Activated T-helper 1 cell treated with Interleukin-2 at 50 U/mL for 16 hours (primary cell): ENCODE data around the gene NEUROG1.
"Not testable (repeated sequence)": the region's sequence is repeated elsewhere in the genome, so short reads cannot be mapped to it uniquely, and the experiment has no call there.

ENCODE experiments used
- DNase-seq: peaks from one replicate; pipeline ENCODE4 v3.0.0-alpha.2; 2020; ENCODE audit warnings: low read depth

The NEUROG1 gene

GRCh38 chr5:135537271-135537670 lies 1.5 kb upstream of the NEUROG1 start:
- DNase-seq: no peak

DNA sequence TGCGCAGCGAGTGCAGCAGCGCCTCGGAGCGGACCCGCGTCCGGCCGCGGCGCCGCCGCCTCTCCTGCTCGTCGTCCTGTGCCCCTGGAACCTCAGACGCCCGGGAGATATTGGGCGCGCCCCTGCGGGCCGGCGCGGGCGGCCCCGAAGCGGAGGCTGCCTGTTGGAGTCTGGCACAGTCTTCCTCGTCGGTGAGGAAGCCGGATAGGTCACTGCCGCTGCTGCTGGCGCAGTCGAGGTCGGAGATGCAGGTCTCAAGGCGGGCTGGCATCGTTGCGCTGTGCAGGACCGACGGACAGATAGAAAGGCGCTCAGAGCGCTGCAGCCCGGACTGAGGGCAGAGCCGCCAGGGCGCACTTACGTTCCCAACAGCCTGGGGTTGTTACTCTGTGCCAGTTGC lies 344 bp downstream of the NEUROG1 start:
- no peak for DNase-seq

GRCh38 chr5:135534609-135535419 lies 950 bp downstream of the NEUROG1 start:
- DNase-seq: no peak

DNA sequence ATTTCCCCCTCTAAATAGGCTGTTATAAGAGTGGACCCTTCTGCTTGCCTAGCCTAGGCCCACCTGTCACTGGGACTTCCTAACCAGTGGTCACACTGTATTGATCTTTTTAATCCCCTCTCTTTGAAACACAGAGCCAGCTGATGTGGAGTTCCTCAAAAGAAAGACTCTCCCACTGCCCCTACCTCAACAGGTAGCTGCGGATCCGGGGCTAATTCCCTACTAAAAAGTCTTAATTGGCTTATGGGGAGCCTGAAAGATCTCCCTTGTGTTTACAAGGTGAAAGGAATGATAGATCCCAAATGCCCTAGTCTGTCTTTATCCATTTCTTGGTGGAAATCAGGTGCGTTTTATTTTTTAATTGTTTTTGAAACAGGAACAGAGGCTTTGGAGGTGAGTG lies 2.0 kb downstream of the NEUROG1 start:
- no peak for DNase-seq

GRCh38 chr5:135533334-135533733 lies 2.4 kb downstream of the NEUROG1 start:
- DNase-seq: no peak

- not testable (repeated sequence) for DNase-seq
Observed at GRCh38 chr5:135529576-135529975, 6.2 kb downstream of the NEUROG1 start.

DNA sequence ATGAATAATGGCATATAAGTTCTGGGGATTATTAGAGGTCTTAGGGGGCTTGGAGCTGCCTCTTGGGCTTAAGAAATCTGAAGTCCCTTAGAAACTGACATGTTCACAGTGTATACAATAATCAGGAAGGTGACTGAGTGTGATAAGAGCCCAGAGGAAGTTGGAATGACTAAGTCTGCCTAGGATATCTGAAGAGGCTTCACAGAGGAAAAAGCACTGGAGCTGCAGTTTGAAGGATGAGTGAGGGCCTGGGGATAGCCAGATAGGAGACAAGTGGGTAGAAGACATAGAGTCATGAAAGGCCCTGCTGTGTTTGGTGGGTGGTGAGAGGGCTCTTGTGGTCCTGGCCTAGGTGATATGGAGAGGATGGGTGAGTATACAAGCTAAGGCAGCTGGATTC lies 8.8 kb downstream of the NEUROG1 start:
- DNase-seq: no peak

- no peak for DNase-seq
Observed at GRCh38 chr5:135521964-135522363, 13.8 kb downstream of the NEUROG1 start.

- DNase-seq: no peak
Observed at GRCh38 chr5:135517631-135518030, 18.1 kb downstream of the NEUROG1 start.

DNA sequence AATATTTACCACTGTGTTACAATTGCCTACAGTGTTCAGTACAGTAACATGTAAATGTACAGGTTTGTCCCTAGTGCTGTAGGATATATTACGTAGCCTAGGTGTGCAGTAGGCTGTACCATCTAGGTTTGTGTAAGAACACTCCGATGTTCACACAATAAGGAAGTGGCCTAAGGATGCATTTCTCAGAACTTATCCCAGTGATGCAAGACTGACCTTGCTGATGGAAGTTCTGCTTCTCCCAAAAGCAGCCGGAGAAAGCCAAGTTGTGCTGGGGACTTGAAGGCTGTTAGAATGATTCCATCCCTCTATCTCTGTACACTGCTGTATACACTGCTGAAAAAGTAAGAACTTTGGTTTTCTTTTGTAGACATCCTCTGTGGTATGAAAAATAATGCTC lies 21.6 kb downstream of the NEUROG1 start:
- DNase-seq: no peak

- no peak for DNase-seq
Observed at GRCh38 chr5:135511761-135512575, 23.8 kb downstream of the NEUROG1 start.

GRCh38 chr5:135509995-135510394 lies 25.8 kb downstream of the NEUROG1 start:
- no peak for DNase-seq

DNA sequence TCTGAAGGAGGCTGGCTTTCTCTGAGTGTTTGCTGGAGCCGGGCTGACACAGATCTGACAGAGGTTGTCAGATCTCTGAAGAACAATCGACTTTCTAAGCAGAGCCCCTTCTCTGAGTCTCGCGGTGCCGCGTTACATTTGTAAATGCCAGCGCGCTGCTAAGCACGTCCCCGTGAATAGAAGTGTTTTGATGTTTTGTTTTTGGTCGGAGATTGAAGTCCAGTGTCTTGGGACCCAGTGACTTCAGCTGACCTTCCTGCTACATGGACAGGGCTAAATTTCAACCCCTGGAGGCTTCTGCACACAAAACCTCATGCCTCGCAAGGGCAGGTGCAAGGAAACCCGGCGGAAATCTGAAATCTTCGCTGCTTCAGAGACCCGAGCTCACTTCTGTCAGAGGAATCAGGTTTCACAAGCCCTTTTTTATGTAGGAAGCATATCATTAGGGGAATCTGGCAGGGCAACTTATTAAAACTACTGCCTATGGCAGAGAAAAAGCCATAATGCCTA lies 27.2 kb downstream of the NEUROG1 start:
- DNase-seq: no peak

- no peak for DNase-seq
Observed at GRCh38 chr5:135505973-135506372, 29.8 kb downstream of the NEUROG1 start.

DNA sequence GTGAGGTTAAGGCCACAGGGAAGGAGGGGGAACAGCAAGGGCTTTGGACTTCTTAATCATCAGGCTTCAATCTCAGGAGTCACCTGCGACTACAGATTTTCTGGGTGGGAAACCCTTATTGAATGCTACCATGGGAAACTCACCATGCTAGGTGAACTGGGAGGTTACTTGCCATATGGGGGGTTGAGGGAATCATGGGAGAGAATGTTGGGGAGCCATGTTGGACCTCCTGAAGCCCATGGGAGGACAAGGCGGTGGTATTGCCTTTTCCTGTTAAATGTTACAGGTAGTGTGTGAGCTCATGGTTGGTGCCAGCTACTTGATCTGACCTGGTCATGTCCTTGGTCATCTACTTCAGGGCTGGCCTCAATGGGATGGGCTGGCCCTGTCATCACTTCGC lies 31.4 kb downstream of the NEUROG1 start:
- DNase-seq: no peak

GRCh38 chr5:135503871-135504270 lies 31.9 kb downstream of the NEUROG1 start:
- DNase-seq: no peak

- no peak for DNase-seq
Observed at GRCh38 chr5:135502836-135503520, 32.8 kb downstream of the NEUROG1 start.

DNA sequence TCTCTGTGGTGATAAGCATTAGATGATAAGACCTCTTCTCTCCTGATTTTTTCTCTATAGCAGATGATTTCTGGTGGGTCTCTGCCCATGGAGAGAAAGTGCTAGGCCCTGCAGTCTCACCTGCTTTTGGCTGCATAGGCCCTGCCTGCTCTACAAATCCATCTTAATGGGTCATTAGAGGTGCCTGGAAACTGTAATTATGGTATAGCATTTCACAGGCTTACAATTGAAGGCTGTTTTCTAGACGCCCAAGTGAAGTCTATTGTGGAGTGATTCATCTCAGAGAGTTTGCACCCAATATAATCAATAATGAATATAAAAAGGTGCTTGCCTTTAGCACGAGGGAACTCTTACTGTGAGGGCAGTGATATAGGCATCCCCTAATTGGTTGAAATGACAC lies 33.8 kb downstream of the NEUROG1 start:
- DNase-seq: no peak

DNA sequence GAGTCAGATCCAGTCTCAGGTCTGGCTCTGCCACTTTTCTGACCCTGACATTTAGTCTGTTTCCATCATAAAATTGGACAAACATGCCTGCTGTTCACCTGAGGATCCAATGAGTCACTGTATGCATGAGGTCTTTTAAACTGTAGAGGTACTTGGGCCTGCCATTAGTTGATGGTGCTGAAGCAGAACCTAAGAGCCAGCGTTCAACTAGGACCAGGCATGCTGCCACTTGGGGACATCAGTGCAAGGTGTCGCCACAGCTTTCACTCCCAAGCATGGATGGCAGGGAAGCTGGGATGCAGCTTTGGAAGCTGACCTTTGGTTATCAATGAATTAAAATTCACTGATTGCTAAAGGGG lies 37.1 kb downstream of the NEUROG1 start:
- DNase-seq: no peak

- no peak for DNase-seq
Observed at GRCh38 chr5:135497971-135498636, 37.7 kb downstream of the NEUROG1 start.

GRCh38 chr5:135495531-135495930 lies 40.2 kb downstream of the NEUROG1 start:
- not testable (repeated sequence) for DNase-seq

DNA sequence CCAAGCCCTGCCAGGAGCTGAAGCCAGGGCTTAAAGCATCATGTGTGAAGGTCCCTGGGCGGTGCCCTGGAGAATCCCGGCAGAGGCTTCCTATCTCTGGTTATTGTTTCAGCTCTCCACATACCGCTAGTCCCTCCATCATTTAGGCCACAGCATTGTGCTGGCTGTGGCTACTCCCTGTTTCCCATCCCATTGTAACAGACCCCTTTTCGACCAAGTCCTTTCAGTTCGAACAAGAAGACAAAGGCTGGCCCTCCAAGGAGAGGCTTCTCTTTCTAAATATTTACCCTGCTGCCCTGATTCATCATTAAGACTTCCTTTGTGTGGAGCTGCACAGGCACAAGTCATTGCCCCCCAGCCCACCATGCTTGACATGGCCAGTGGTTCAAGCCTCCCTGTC lies 41.6 kb downstream of the NEUROG1 start:
- no peak for DNase-seq
